Astrocyte (in vitro differentiated cells and primary cell): ENCODE data around the gene GCNT2.

Experiments
- EZH2 ChIP-seq: IDR thresholded peaks from 2 replicates; pipeline ENCODE4 v1.6.1; 2012; ENCODE audit warnings: mild to moderate bottlenecking, low read length, inconsistent platforms; ENCODE audit not compliant: insufficient read depth
- TF ChIP-seq, protein P1 (sequence below): IDR thresholded peaks from 2 replicates; pipeline ENCODE4 v1.5.1; 2011; ENCODE audit warnings: low read depth, mild to moderate bottlenecking, inconsistent platforms, low read length, moderate library complexity; ENCODE audit not compliant: insufficient read depth

DNA sequence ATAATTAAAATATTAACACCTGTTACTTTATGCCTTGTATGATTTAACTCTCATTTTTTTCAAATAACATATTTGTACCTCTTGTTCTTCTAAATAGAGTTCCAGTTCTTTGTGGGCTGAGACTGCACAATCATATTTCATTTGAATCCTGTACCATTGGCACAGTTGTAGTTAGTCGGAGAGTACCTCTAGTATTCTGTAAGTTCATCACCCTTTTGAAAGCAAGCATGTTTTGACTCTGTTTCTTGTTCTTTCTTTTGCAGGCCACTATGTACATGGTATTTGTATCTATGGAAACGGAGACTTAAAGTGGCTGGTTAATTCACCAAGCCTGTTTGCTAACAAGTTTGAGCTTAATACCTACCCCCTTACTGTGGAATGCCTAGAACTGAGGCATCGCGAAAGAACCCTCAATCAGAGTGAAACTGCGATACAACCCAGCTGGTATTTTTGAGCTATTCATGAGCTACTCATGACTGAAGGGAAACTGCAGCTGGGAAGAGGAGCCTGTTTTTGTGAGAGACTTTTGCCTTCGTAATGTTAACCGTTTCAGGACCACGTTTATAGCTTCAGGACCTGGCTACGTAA is 105.1 kb downstream of the GCNT2 start:
- no peak for TF ChIP-seq EZH2
- TF ChIP-seq, protein P1, sequence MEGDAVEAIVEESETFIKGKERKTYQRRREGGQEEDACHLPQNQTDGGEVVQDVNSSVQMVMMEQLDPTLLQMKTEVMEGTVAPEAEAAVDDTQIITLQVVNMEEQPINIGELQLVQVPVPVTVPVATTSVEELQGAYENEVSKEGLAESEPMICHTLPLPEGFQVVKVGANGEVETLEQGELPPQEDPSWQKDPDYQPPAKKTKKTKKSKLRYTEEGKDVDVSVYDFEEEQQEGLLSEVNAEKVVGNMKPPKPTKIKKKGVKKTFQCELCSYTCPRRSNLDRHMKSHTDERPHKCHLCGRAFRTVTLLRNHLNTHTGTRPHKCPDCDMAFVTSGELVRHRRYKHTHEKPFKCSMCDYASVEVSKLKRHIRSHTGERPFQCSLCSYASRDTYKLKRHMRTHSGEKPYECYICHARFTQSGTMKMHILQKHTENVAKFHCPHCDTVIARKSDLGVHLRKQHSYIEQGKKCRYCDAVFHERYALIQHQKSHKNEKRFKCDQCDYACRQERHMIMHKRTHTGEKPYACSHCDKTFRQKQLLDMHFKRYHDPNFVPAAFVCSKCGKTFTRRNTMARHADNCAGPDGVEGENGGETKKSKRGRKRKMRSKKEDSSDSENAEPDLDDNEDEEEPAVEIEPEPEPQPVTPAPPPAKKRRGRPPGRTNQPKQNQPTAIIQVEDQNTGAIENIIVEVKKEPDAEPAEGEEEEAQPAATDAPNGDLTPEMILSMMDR, result no peak
